Left lobe of liver (tissue), 2 donors: Measurements from ENCODE around the gene FRRS1L. TPM values are rescaled to one million over a fixed set of nuclear protein-coding genes. Genes with fewer than 3 reads are reported as not detected.

ENCODE experiments used
- ATAC-seq: fragments of 200-7000 bp; cut with Tn5 transposase; one replicate; pipeline ENCODE4 v1.9.1; 2020; ENCODE audit warnings: mild to moderate bottlenecking, moderate library complexity
- DNase-seq: peaks from one replicate; pipeline ENCODE4 v3.0.0-alpha.2; 2020; ENCODE audit warnings: low spot score
- total RNA-seq: library from RNA; stranded (reverse); gene quantifications from one replicate; pipeline ENCODE4 v1.2.1, GENCODE V29; 2021
- donor health status: DM: no; HTN: no; CAD: no; lungs with moderate emphysema.
- donor health status: DM: no; HTN: yes; CAD: no.

The FRRS1L gene
- total RNA-seq, 1 donor from 2014 or later: 0.03 TPM

GRCh38 chr9:109110329-109111021 is 56.6 kb downstream of the FRRS1L start:
- no peak for DNase-seq
- no peak for ATAC-seq

DNA sequence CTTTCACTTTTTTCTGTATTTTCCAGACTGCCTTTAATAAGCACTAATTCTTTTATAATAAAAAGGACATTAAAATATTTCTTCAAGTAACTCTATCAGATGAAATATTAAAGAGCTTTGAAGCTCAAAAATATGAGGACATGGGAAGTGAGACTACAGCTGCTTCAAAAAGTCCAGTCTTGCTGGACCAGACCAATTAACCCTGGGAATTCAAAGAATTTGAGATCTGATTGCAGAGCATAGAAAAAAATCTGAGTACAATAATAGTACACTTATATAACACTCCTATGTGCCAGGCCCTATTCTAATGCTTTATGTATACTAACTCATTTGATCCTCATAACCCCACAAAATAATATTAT is 57.1 kb downstream of the FRRS1L start:
- DNase-seq: no peak
- no peak for ATAC-seq

- DNase-seq (no peak), ATAC-seq (no peak)
These were observed 58.7 kb downstream of the FRRS1L start for GRCh38 chr9:109108318-109108717.

DNA sequence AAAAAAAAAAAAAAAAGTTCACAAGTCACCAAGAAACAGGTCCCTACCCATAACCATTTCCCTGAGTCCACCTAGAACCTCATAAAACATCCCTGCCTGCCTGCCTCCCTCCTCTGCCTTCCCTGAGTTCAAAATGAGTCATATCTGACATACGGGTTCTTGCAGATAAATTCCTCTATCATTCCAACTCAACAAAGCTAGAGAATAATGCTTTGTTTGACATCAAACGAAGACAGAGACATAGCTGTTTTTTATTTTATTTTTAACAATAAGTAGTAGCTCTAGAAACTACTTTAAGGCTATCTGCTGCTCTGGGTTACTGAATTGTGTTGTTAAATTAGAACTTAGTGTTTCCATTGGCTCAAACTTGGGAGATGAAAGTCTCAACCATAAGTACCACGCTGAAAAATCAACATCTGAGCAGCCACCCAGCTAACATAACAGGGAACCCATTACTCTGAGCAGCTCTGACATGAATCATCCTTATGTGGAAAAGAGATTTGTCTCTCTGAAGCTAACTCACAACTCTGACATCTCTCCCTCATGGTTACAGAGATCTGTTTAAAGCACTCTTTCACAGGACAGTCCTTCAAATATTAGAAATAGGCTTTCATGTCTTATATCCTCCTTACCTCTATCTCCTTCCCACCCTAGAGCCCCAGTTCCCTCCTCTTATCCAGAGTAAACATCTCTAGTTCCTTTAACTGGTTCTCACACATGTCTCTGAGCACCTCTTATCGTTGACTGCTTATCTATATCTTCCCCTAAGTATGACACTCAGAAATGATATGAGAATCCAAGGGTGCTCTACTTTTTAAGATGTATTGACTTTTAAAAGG is 59.4 kb downstream of the FRRS1L start:
- no peak for ATAC-seq
- no peak for DNase-seq

- DNase-seq: no peak
- peak; percentile 64 for ATAC-seq
These were observed 65.2 kb downstream of the FRRS1L start for GRCh38 chr9:109101810-109102209.

DNA sequence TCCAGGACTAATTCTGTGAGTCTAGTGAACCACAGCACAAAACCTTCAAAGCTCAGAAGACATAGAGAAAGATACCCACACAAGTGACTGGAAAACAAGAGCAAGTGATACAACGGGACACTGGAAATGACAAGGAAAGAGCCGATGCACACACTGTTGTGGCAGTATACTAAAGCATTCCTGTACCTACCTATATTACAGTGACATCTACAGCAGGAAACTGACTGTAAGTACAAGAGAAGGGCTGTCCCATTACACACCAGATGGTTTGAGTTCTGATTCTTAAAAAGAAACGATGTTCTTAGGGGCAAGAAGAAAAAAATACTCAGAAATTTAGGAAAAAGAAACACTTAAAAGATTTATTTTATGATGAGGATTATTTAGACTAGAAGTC is 65.8 kb downstream of the FRRS1L start:
- no peak for ATAC-seq
- no peak for DNase-seq

DNA sequence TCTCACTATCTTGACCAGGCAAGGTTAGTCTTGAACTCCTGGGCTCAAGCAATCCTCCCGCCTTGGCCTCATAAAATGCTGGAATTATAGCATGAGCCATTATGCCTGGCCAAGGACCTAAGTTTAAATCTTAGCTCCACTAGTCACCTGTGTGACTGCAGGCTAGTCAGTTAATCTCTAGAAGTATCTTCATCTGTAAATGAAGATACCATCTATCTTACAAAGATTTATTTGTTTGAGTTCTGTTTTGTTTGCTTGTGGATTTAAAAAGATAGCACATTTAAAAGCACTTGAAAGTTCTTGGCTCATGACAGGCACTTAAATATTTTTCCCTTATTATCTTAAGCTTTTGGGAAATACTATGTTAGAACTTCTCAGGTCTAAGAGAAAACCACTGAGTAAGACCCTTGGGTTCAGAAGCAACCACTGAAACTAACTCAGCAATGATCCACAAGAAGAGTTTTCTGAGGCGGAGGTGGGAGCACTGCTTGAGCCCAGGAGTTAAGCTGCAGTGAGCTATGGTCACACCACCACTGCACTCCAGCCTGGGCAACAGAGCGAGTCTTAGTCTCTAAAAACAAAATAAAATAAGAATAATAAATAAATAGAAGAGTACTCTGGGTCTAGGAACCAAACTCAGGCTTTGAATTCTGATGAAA is 66.4 kb downstream of the FRRS1L start:
- no peak for DNase-seq
- ATAC-seq: no peak

- ATAC-seq: no peak
- no peak for DNase-seq
These were observed 68.1 kb downstream of the FRRS1L start for GRCh38 chr9:109098960-109099308.

- DNase-seq (no peak), ATAC-seq (peak; percentile 78)
These were observed 68.7 kb downstream of the FRRS1L start for GRCh38 chr9:109098171-109098959.

GRCh38 chr9:109097146-109097545 is 69.9 kb downstream of the FRRS1L start:
- DNase-seq (no peak), ATAC-seq (no peak)

DNA sequence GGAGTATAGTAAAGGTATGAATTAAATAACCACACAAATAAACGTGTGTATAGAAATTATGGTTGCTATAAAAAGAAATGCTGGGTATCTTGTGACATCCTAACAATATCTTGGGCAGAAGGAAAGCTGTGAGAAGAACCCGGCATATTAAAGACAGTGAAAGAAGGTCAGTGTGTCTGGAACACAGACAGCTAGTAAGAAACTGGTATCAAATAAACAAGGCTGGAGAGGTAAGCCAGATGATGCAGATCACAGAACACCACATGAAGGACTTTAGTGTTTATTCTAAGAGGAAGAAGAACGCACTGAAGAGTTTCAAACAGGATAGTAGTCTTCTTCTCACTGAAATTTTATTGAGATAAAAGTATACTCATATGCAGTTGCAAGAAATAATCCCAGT is 71.7 kb downstream of the FRRS1L start:
- ATAC-seq: no peak
- no peak for DNase-seq

GRCh38 chr9:109094268-109094667 is 72.8 kb downstream of the FRRS1L start:
- no peak for DNase-seq
- no peak for ATAC-seq

GRCh38 chr9:109092587-109092986 is 74.5 kb downstream of the FRRS1L start:
- ATAC-seq: no peak

DNA sequence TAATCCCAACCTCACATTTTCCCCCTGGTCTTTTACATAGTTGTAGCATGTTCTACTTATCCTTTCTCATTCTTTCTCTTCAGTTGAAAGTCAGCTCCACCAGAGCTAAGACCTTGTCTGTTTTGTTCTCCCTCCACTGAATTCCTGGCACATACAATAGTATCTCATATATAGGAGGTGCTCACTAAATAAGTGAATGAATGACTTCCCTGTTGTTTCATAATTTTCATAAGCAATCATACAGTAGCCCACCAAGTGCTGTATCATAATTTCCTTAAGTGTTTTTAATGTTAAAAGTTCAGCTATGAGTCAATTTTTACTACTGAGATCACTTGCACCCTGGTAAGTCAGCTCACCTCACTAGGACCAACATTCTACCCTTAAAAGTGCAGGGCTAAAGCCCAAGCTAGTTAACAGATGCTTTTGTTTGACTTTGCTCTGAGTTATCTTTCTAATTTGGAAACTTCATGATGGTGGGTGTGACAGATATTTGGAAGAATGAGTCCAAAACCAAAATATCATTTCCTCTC is 74.9 kb downstream of the FRRS1L start:
- ATAC-seq (no peak), DNase-seq (no peak)

More at GRCh38 chr9:109092587-109092986, 74.5 kb downstream of the FRRS1L start:
- DNase-seq: no peak

DNA sequence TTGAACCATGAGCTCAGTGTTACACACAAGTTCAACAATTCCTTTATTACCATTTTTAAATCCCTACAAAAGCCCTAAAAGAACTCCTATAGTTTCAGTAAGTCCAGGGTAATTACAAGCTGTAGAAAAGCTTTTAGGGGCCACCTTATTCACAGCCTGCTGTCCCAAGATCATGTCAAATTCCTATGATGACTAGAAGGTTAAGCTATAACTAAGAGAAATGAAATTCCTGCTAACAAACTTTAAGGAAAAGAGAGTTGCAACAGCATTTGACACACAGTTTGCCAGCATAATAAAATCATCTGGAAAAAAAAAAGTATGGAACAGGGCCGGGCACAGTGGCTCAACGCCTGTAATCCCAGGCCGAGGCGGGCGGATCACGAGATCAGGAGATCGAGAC is 78.8 kb downstream of the FRRS1L start:
- ATAC-seq: no peak
- DNase-seq: no peak

DNA sequence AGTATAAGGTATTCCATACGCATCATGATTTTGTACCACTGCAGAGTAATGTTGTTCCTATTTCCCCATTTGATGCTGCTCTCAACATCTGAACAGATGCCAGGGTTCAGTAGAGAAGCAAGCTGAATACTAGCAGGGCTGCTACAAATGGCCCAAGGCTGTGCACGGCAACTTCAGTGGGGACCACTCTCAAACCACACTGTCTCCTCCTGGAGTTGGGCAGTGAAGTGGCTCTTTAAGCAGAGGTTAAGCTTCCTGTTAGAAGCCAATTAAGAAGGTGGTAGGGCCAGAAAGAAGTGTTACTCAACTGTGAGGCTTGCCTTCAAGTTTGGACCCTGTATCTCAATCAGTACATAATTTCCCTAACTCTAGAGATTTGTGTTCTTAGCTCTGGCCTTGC is 79.3 kb downstream of the FRRS1L start:
- ATAC-seq (no peak), DNase-seq (no peak)

- no peak for DNase-seq
- no peak for ATAC-seq
These were observed 80.8 kb downstream of the FRRS1L start for GRCh38 chr9:109086221-109086620.

- DNase-seq (no peak), ATAC-seq (no peak)
These were observed 81.5 kb downstream of the FRRS1L start for GRCh38 chr9:109085510-109085909.

GRCh38 chr9:109083813-109084405 is 83.1 kb downstream of the FRRS1L start:
- no peak for DNase-seq
- ATAC-seq: no peak

DNA sequence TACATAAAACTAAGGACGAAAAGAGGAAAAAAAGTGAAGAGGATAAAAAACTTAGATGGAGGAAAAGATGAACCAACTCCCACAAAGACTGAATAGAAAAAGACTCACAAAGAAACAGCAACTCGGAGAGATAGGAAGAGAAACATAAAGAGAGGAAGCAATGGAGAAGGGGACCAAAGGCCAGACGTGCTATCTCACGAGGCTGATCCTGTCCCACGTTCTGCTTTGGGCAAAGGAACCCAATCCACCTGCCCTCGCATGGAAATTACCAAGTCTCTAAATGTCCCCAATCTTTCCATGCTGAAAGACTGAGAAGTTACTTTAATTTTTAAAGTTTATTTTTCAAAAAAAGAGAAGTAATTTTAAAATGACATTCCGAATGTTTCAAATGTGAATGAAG is 83.9 kb downstream of the FRRS1L start:
- ATAC-seq (no peak), DNase-seq (no peak)
